WI38 (cell line): ENCODE data around the gene TCF12.

Source experiments
- H3K4me3 ChIP-seq: 2 replicates; pipeline ENCODE4 v1.5.1; 2011; ENCODE audit warnings: low read depth, mild to moderate bottlenecking, control low read depth, low read length
- TF ChIP-seq, protein P1 (sequence below): IDR thresholded peaks from 2 replicates; pipeline ENCODE4 v1.5.1; 2012; ENCODE audit warnings: low read depth, mild to moderate bottlenecking, control low read depth, low read length

TCF12 gene

GRCh38 chr15:57255751-57256341, 337.4 kb downstream of the TCF12 start:
- no peak overlapping the region for H3K4me3 ChIP-seq
- TF ChIP-seq, protein P1, sequence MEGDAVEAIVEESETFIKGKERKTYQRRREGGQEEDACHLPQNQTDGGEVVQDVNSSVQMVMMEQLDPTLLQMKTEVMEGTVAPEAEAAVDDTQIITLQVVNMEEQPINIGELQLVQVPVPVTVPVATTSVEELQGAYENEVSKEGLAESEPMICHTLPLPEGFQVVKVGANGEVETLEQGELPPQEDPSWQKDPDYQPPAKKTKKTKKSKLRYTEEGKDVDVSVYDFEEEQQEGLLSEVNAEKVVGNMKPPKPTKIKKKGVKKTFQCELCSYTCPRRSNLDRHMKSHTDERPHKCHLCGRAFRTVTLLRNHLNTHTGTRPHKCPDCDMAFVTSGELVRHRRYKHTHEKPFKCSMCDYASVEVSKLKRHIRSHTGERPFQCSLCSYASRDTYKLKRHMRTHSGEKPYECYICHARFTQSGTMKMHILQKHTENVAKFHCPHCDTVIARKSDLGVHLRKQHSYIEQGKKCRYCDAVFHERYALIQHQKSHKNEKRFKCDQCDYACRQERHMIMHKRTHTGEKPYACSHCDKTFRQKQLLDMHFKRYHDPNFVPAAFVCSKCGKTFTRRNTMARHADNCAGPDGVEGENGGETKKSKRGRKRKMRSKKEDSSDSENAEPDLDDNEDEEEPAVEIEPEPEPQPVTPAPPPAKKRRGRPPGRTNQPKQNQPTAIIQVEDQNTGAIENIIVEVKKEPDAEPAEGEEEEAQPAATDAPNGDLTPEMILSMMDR = no peak

DNA sequence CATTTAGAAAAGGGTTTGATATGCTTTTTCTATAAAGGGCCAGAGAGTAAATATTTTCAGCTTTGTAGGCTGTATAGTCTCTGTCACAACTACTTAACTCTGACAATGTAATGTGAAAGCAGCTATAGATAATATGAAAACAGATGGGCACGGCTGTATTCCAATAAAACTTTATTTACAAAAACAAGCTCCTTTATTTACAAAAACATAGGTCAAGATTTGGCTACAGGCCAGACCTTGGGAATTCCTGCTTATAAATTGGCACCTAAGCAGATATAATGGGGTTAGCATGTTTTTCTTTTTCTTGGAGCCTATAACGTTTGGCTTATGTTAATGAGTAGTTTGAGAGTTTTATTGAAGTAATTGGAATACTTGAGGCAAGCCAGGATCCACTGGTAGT, 338.5 kb downstream of the TCF12 start:
- no peak overlapping the region for H3K4me3 ChIP-seq
- TF ChIP-seq, protein P1 = no peak

- TF ChIP-seq, protein P1 = no peak
- no peak overlapping the region for H3K4me3 ChIP-seq
Measured at GRCh38 chr15:57259568-57260040, 341.2 kb downstream of the TCF12 start.

GRCh38 chr15:57263520-57263919, 345.1 kb downstream of the TCF12 start:
- TF ChIP-seq, protein P1 = no peak
- no peak overlapping the region for H3K4me3 ChIP-seq

- H3K4me3 ChIP-seq = no peak overlapping the region
- TF ChIP-seq, protein P1 = no peak
Measured at GRCh38 chr15:57272771-57273357, 354.4 kb downstream of the TCF12 start.

GRCh38 chr15:57273402-57273801, 355.0 kb downstream of the TCF12 start:
- no peak overlapping the region for H3K4me3 ChIP-seq
- TF ChIP-seq, protein P1 = no peak

- H3K4me3 ChIP-seq = no peak overlapping the region
- TF ChIP-seq, protein P1 = no peak
Measured at GRCh38 chr15:57278439-57278838, 360.0 kb downstream of the TCF12 start.
